HG02840 (cell line): ENCODE results near the gene PTPN14.

Source experiments
- ATAC-seq: cut with Tn5 transposase; IDR thresholded peaks from one replicate; pipeline ENCODE4 v1.9.1; 2021; ENCODE audit warnings: mild to moderate bottlenecking, moderate library complexity, moderate number of reproducible peaks; ENCODE audit not compliant: unreplicated experiment, low FRiP score

PTPN14 gene

GRCh38 chr1:214380986-214381695 lies 170.3 kb downstream of the PTPN14 start:
- no peak for ATAC-seq

GRCh38 chr1:214380396-214380795 lies 171.0 kb downstream of the PTPN14 start:
- ATAC-seq = no peak

GRCh38 chr1:214379236-214379970 lies 172.0 kb downstream of the PTPN14 start:
- no peak for ATAC-seq

- no peak for ATAC-seq
Observed at GRCh38 chr1:214378492-214378891, 172.9 kb downstream of the PTPN14 start.

GRCh38 chr1:214377886-214378285 lies 173.5 kb downstream of the PTPN14 start:
- ATAC-seq = no peak

GRCh38 chr1:214377485-214377884 lies 173.9 kb downstream of the PTPN14 start:
- no peak for ATAC-seq

- ATAC-seq = no peak
Observed at GRCh38 chr1:214372092-214372491, 179.3 kb downstream of the PTPN14 start.

- ATAC-seq = no peak
Observed at GRCh38 chr1:214370615-214371014, 180.8 kb downstream of the PTPN14 start.

- ATAC-seq = no peak
Observed at GRCh38 chr1:214369364-214369763, 182.0 kb downstream of the PTPN14 start.

GRCh38 chr1:214367841-214368240 lies 183.6 kb downstream of the PTPN14 start:
- no peak for ATAC-seq

- no peak for ATAC-seq
Observed at GRCh38 chr1:214364786-214365295, 186.6 kb downstream of the PTPN14 start.

GRCh38 chr1:214364386-214364785 lies 187.0 kb downstream of the PTPN14 start:
- no peak for ATAC-seq

GRCh38 chr1:214363386-214363785 lies 188.0 kb downstream of the PTPN14 start:
- no peak for ATAC-seq

GRCh38 chr1:214362188-214362882 lies 189.1 kb downstream of the PTPN14 start:
- no peak for ATAC-seq

- ATAC-seq = no peak
Observed at GRCh38 chr1:214361636-214362035, 189.8 kb downstream of the PTPN14 start.

- no peak for ATAC-seq
Observed at GRCh38 chr1:214360525-214361164, 190.8 kb downstream of the PTPN14 start.

GRCh38 chr1:214360116-214360515 lies 191.3 kb downstream of the PTPN14 start:
- ATAC-seq = no peak

GRCh38 chr1:214354440-214355148 lies 196.8 kb downstream of the PTPN14 start:
- ATAC-seq = no peak

- no peak for ATAC-seq
Observed at GRCh38 chr1:214352838-214353237, 198.6 kb downstream of the PTPN14 start.
